ENCODE results near the gene MSL2. TPM values are rescaled to one million over a fixed set of nuclear protein-coding genes. Genes with fewer than 3 reads are reported as not detected.
"Not testable (repeated sequence)": the region's sequence is repeated elsewhere in the genome, so short reads cannot be mapped to it uniquely, and the experiment has no call there.

The MSL2 gene
- total RNA-seq, 1 donor from 2014 or later, result 59.4 TPM

GRCh38 chr3:136166507-136166906, 29.6 kb downstream of the MSL2 start:
- intact Hi-C loops (cut with micrococcal nuclease), result no loop called here
- TF ChIP-seq CTCF (IDR thresholded peaks at IDR 0.05), result no peak
- Mint-ChIP-seq H3K27me3 (no peaks in the 10 kb centered on the region), H3K4me1 (peaks cover 59% of the 10 kb centered on the region), H3K9me3 (no peaks in the 10 kb centered on the region), H3K4me3 (no peak overlapping the region), H3K36me3 (ENCODE audit: low read depth) (peaks cover 22% of the 10 kb centered on the region), H3K27ac (no peak overlapping the region)
- ATAC-seq (ENCODE audit: low read depth) (no peak), DNase-seq (no peak)
- ChIA-PET POLR2A (no interaction called here), CTCF (no interaction called here)

DNA sequence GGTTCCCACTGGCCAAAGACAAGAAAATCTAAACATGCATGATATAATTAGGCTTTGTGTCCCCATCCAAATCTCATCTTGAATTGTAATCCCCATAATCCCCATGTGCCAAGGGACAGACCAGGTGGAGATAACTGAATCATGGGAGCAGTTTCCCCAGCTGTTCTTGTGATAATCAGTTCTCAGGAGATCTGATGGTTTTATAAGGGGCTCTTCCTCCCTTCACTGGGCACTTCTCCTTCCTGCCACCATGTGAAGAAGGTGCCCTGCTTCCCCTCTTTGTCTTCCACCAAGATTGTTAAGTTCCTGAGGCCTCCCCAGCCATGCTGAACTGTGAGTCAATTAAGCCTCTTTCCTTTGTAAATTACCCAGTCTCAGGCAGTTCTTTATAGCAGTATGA, 32.5 kb downstream of the MSL2 start:
- CTCF ChIA-PET; H3K4me3 Mint-ChIP-seq; intact Hi-C loops (cut with micrococcal nuclease); ATAC-seq (ENCODE audit: low read depth); H3K27me3 Mint-ChIP-seq; H3K27ac Mint-ChIP-seq; DNase-seq; H3K9me3 Mint-ChIP-seq: not testable (repeated sequence)
- peaks cover 27% of the 10 kb centered on the region for H3K36me3 Mint-ChIP-seq (ENCODE audit: low read depth)
- POLR2A ChIA-PET, result interaction anchor here (1.0 kb wide), 1 partner anchor 34 kb away, joined by 3 read pairs; no protein-coding TSS in a partner anchor
- peaks cover 61% of the 10 kb centered on the region for H3K4me1 Mint-ChIP-seq

DNA sequence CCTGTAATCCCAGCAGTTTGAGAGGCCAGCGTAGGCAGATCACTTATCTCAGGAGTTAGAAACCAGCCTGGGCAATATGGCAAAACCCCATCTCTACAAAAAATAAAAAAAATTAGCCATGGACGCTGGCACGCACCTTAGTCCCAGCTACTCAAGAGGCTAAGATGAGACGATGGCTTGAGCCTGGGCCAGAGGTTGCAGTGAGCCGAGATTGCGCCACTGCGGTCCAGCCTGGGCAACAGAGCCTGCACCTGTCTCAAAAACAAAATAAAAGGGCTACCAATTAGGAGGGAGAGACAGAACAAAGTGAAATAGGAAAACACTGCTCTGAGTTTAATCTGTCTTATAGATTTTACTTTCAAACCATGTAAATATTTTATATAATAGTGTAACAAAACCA, 33.8 kb downstream of the MSL2 start:
- intact Hi-C loops (cut with micrococcal nuclease), result no loop called here
- Mint-ChIP-seq H3K36me3 (ENCODE audit: low read depth) (peaks cover 31% of the 10 kb centered on the region), H3K27me3 (no peaks in the 10 kb centered on the region), H3K27ac (no peak overlapping the region), H3K9me3 (no peaks in the 10 kb centered on the region), H3K4me1 (peaks cover 60% of the 10 kb centered on the region), H3K4me3 (no peak overlapping the region)
- no peak for TF ChIP-seq CTCF (IDR thresholded peaks at IDR 0.05)
- CTCF ChIA-PET, result interaction anchor here (0.8 kb wide), 1 partner anchor 853 kb away, joined by 3 read pairs; no protein-coding TSS in a partner anchor
- ATAC-seq (ENCODE audit: low read depth) (no peak), DNase-seq (no peak)
- POLR2A ChIA-PET, result interaction anchor here (1.0 kb wide), 1 partner anchor 33 kb away, joined by 3 read pairs; no protein-coding TSS in a partner anchor

DNA sequence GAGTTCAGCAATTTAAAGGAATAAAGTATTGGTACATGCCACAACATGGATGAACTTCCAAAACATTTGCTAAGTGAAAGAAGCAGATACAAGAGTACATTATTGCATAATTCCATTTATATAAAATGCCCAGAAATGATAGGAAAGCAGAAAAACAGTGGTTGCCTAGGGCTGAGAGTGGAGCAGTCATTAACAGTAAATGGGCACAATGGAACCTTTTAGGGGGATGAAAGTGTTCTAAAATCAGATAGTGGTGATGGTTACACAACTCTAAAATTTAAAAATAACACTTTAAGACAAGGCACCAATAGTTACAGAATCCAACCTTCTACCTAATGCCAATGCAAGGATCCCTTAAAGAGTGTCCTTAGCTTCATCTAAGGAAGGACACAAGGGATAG, 34.6 kb downstream of the MSL2 start:
- Mint-ChIP-seq H3K27me3 (no peaks in the 10 kb centered on the region), H3K27ac (no peak overlapping the region), H3K4me3 (no peak overlapping the region), H3K36me3 (ENCODE audit: low read depth) (peaks cover 31% of the 10 kb centered on the region), H3K9me3 (no peaks in the 10 kb centered on the region), H3K4me1 (peaks cover 53% of the 10 kb centered on the region)
- CTCF ChIA-PET, result no interaction called here
- POLR2A ChIA-PET, result interaction anchor here (0.6 to 1.0 kb wide), 2 partner anchors 34 to 35 kb away, joined by 3 to 5 read pairs; partner anchors contain the start of gene MSL2
- DNase-seq, result no peak
- intact Hi-C loops (cut with micrococcal nuclease), result no loop called here
- no peak for ATAC-seq (ENCODE audit: low read depth)
- TF ChIP-seq CTCF (IDR thresholded peaks at IDR 0.05), result no peak

- H3K4me1 Mint-ChIP-seq, result peaks cover 45% of the 10 kb centered on the region
- no peaks in the 10 kb centered on the region for H3K9me3 Mint-ChIP-seq
- ChIA-PET POLR2A (no interaction called here), CTCF (no interaction called here)
- ATAC-seq (ENCODE audit: low read depth), result no peak
- H3K4me3 Mint-ChIP-seq, result no peak overlapping the region
- DNase-seq, result no peak
- intact Hi-C loops (cut with micrococcal nuclease), result loop anchor here (2.0 kb wide), 1 partner anchor 44 kb away; the partner anchor contains the start of gene MSL2
- TF ChIP-seq CTCF (IDR thresholded peaks at IDR 0.05), result no peak
- peak overlapping the region; percentile 35 for H3K27ac Mint-ChIP-seq
- no peaks in the 10 kb centered on the region for H3K27me3 Mint-ChIP-seq
- H3K36me3 Mint-ChIP-seq (ENCODE audit: low read depth), result peaks cover 51% of the 10 kb centered on the region
These were observed 43.2 kb downstream of the MSL2 start for GRCh38 chr3:136152963-136153362.

Data from activated B cell treated with CpG ODN at 0.5 μM for 24 hours (primary cell).